ENCODE data around the gene BRF1.

The BRF1 gene

DNA sequence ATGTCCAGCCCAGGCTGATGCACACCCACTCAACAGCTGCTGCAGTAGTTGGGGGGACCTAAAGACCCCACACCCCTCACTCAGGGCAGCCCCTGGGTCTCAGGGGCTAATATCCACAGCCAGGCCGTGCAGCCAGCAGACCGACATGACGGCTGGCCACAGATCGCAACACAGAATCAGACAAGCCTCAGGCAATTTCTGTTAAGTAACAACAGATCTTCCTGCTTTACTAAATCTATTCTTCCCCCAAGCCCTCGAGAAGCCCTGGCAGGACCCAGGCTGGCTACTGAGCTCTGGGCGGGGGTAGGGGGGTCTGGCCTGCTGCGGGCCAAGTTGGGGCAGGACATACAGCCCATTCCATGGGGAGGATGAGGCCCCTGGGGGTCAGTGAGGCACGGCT, 91.7 kb downstream of the BRF1 start:
- DNase-seq (ENCODE audit: low read depth) = no peak

- DNase-seq (ENCODE audit: low read depth) = no peak
These were observed 92.1 kb downstream of the BRF1 start for GRCh38 chr14:105208738-105209075.

- no peak for DNase-seq (ENCODE audit: low read depth)
These were observed 92.6 kb downstream of the BRF1 start for GRCh38 chr14:105207996-105208737.

- no peak for DNase-seq (ENCODE audit: low read depth)
These were observed 93.3 kb downstream of the BRF1 start for GRCh38 chr14:105207460-105207901.

DNA sequence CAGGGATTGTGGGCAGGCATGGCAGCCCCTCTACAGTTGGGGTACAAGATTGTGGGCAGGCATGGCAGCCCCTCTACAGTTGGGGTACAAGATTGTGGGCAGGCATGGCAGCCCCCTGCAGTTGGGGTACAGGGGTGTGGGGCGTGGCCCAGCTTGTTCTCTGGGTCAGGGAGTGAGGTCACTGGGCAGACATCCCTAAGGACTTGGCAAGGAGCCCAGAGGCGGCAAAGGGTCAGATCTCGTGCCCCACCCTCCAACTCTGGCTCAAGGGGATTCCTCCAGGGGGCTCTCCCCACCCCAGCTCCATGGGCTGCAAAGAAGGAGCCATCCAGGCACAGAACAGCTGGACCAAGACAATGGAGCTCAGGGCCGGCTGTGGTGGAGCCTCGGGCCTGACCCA, 93.9 kb downstream of the BRF1 start:
- no peak for DNase-seq (ENCODE audit: low read depth)

DNA sequence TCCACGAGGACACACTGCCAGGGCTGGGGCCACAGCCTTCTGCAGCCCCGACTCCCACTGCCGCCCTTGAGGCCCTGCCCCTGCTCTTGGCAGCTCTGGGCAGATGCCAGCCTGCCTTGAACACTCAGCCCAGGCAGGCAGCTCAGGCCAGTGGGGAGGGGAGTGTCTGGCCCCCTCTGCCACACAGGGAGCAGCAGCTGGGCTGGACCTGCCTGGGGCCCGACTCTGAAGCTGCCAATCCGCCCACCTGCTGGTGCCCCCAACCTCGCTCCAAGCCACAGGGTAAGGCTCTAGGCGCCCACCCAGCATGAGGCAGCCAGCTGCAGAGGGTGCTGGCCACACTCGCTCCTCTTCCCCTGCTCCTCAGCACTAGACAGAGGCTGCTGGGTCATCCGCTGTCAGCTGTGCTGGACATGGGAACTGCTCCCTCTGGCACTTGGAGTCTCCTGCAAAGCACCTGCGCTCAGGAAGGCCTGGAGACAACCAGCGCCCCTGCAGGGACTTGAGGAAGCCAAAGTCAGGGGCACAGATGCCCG, 95.1 kb downstream of the BRF1 start:
- no peak for DNase-seq (ENCODE audit: low read depth)

DNA sequence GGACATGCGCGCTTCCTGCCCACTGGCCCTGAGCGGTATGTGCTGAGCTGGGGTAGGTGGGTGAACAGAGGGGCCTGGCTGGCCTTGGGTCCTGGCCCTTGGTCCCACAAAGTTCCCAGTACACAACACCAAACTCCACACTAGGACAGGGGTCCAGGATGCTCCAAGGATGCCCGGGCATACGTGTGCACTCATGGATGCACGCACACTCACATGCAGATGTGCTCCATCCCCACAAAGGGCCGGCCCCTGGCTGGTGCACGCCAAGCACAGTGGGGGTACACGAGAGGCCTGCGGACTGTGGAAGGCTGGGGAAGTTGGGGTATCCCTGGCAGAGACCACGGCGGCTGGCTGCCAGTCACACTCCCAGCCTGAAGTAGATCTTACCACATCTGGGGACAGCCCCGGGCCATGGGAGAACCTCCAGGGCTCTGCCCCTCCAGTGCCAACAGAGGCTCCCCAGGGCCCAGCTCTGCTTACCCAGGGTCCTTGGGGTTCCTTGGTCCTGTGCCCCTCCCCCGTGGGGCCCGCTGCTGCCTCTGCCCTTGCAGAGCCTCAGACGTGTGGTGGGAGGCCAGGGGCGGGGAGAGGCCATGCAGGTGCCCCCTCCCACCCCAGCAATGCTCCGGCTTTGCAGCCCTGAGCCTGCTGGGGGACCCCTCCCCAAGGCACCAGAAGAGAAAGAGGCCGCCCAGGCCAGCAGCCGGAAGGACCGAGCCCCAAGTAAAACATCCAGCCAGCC, 95.7 kb downstream of the BRF1 start:
- no peak for DNase-seq (ENCODE audit: low read depth)

DNA sequence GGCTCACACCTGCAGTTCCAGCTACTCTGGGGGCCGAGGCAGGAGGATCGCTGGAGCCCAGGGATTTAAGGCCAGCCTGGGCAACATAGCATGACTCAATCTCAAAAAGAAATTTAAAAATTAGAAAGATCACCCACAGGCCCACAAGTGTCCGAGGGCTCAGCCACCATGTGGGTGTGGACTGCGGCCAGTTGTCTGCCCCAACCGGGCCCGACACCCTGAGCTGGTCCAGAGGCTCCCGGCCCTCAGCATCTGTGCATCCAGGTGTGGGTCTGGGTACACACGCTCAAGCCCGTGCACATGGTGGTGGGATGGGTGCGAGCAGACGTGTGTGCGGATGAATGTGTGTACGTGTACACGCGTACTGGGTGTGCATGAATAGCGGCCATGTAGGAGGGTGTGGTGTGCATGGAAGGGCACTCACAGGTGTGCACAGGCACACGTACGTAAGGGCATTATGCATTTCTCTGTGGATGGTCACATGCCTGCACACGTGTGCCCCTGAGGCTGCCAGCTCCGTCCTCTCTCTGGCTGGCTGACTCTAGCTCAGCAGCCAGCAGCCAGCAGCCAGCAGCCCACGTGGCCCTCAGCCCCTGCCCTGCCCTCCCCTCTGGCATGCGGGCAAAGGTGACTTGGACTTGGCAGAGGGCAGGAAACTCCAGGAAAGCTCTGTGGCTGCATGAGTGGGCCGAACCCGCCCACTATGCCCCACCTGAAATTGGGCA, 96.4 kb downstream of the BRF1 start:
- no peak for DNase-seq (ENCODE audit: low read depth)

DNA sequence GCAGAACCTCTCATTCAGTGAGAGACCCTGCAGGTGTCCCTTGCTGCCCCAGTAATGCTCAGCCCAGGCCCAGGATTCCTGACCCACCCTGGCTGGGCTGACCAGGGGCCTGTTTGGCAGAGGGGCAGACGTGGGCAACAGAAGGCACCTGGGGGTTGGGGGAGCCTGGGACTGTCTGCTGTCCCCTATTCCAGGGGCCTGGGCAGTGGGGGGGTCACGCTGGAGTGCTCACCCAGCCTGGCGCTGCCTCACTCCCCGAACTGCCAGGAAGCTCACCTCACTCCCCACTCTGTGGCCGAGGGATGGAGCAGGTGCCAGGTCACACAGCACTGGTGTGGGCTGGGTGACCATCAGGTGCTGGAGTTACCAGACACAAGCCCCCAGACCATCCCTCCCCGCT, 97.1 kb downstream of the BRF1 start:
- no peak for DNase-seq (ENCODE audit: low read depth)

DNA sequence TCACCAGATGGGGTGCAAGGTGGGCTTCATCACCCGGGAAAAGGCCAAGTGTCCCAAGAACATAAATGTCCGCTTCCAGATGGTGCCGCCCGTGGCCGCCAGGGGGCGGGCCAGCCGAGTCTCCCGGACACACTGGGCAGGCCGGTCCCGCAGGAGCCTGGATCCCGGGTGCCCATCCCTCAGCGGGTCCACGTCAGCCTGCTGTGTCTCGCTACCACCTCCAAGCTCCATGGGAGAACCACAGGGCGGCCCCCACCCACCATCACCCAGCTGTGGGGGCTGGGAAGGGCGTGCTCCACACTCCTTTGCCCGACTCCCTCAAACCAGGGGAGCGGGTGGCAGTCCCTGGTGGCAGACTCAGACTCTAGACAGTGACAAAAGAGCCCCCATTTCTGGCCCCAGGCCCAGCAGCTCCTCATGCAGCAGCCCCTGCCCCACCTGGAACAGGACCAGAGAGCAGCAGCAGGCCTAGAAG, 97.7 kb downstream of the BRF1 start:
- DNase-seq (ENCODE audit: low read depth) = peak; percentile 29

GRCh38 chr14:105201925-105202513, 98.8 kb downstream of the BRF1 start:
- DNase-seq (ENCODE audit: low read depth) = no peak

DNA sequence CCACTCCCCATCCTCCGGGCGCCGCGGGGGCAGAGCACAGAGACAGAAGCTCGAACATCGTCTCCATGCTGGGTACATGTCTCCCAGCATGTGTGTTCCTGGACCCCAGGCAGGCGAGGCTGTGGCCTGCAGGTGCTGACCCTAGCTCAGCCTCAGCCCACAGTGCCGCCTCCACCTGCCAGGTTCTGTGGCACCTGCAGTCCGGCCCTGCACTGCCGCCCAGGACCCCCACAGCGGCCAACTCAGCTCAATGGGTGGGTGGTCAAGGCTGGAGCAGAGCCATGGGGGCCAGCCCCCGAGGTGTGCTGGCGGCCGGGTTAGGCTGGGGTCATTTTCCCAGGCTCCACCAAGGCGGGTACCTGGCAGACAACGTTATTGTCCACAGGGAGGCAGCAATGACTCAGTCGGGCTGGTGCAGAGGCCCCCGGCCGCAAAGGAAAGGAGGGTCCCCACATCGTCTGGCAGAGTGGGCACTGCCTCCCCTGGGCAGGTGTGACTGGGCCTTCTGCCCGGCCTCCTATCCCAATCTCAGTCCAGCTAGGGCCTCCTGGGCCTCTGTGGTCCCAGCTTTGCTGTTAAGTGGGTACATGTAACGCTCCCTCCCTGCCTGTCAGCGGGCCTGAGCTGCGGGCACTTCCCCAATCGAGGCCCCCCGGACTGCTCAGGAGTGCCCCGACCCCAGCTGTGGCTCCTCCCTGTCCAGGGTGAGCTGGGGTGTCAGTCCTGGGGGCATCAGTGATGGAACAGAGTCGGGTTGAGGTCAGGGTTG, 99.5 kb downstream of the BRF1 start:
- no peak for DNase-seq (ENCODE audit: low read depth)

DNA sequence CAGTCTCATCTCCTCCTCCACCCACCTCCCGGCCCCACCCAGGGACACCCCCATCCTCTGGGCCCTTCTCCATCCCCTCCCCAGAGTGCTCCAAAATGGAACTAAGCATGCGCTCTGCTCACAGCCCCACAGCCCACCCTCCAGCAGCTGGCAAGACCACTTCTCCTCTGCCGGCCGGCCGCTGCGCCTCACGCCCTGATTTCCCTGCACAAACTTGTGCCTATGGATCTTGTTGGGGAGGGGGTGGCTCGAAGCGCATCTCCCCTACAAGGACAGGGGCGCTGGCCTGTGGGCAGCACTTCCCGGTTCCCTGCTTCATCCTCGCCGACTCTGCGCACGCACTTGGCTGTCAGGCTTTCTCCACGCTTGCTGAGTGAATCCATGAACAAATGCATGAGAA, 100.2 kb downstream of the BRF1 start:
- no peak for DNase-seq (ENCODE audit: low read depth)

DNA sequence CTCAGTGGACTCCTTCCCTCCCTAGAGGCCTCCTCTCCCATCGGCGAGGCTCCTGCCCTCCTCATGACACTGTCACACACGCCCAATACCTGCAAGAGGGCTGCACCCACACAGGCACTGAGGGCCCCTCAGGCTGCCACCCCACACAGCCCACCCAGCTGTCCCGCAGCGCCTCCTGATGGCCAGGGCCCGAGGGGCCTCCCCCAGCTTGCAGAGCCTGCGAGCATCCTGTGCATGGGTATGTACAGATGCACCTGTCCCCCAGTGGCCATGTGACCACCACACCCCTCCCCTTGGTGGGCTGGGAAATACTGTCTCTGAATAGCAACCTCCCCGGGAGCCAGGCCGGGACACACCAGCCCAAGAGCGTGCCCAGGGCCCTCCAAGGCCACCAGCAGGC, 100.7 kb downstream of the BRF1 start:
- no peak for DNase-seq (ENCODE audit: low read depth)

DNA sequence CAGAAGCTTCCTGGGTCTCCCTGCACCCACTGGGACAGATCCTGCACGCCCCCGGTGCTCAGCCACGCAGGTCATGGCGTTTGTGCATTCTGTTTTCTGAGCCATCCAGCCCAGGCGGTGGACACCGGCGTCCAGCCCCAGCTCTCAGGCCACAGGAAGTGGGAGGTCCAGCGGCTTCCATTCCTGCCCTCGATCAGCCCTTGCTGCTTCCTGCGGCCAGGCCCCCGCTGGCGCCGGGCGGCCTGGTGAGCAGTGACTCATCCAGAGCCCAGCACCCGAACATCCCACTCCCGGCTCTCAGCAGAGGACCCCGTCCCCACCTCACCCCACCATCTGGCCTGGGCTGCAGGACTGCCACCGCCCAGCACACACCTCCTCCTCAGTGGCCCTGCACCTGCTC, 101.7 kb downstream of the BRF1 start:
- DNase-seq (ENCODE audit: low read depth) = no peak

DNA sequence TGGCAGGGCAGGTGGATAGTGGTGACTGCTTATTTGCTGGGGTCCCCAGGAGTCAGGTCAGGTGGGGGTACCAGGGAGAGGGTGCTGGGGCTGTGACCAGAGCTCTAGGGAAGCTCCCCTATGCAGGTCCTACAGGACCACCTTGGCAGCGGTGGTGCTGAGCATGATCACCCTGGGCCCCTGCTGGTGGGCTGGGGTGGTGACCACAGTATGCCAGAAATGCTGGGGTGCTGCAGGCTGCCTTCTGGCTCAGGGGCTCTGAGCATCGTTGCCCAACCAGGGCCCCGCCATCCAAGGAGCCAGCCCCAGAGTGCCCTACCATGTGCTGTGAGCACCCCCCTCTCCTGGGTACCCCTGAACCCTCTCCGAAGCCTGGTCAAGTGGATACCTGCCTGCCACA, 102.2 kb downstream of the BRF1 start:
- no peak for DNase-seq (ENCODE audit: low read depth)

DNA sequence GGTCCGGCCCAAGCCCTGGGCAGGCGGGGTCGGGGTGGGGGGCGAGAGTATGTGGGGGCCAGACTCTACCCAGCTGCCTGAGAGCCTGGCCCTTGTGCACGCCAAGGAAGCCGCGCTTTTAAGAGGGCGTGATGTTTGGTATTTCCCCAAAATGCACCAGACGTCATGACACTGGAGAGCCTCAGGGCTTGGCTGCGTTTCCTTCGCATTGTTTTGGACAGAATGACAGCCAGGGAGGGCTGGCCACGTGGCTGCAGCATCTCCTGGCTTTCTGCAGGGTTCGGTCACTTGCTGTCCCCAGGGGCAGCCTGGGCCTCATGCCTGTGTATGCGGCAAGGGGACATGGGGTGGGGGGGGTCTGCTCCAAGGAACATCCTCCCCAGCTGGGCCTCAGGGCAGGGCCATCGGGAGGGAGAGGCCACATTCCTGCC, 103.6 kb downstream of the BRF1 start:
- DNase-seq (ENCODE audit: low read depth) = no peak

- DNase-seq (ENCODE audit: low read depth) = no peak
These were observed 104.4 kb downstream of the BRF1 start for GRCh38 chr14:105196265-105196960.

GRCh38 chr14:105195522-105196264, 105.1 kb downstream of the BRF1 start:
- no peak for DNase-seq (ENCODE audit: low read depth)

GRCh38 chr14:105195051-105195450, 105.8 kb downstream of the BRF1 start:
- no peak for DNase-seq (ENCODE audit: low read depth)
